GM21576 (cell line): ENCODE measurements around the gene PMM2.
"Not testable (repeated sequence)": the region's sequence is repeated elsewhere in the genome, so short reads cannot be mapped to it uniquely, and the experiment has no call there.

ENCODE experiments used
- ATAC-seq: cut with Tn5 transposase; IDR thresholded peaks from one replicate; pipeline ENCODE4 v1.9.1; 2021; ENCODE audit warnings: mild to moderate bottlenecking, moderate library complexity; ENCODE audit not compliant: unreplicated experiment

Gene PMM2

GRCh38 chr16:8797364-8798173 lies at the start of gene PMM2, which contains the start of gene TMEM186:
Gene PMM2, plus strand, starts transcription at chr16:8797839. Its CDS starts 44 bp downstream, at chr16:8797883.
Gene TMEM186, minus strand, starts transcription at chr16:8797639. Its CDS starts 25 bp downstream, at chr16:8797614.
- peak; percentile 97 for ATAC-seq

DNA sequence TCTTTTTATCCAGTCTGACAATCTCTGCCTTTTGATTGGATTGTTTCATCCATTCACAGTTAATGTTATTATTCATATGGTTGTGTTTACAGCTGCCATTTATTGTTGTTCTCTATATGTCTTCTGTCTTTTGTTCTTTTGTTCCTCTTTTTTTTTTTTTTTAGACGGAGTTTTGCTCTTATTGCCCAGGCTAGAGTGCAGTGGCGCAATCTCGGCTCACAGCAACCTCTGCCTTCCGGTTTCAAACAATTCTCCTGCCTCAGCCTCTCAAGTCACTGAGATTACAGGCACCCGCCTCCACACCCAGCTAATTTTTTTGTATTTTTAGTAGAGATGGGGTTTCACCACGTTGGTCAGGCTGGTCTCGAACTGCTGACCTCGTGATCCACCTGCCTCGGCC lies 48.7 kb upstream of the PMM2 start:
- ATAC-seq, result not testable (repeated sequence)

GRCh38 chr16:8751481-8752311 lies 45.9 kb upstream of the PMM2 start:
- no peak for ATAC-seq

DNA sequence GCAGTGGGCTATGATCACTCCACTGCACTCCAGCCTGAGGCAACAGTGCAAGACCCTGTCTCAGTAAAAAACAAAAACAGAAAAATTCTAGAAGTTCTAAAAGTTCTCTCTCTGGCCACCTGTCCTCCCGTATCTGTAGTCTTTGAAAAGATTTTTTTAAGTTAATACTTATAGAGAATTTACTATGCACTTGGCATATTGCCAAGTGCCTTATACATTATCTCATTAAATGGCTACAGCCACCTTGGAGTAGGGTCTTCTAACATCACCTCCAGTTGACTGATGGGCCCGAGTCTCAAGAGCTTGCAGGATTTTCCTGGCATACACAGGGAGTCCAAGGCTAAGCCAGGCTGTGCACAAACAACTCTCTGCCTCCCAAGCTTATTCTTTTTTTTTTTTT lies 44.9 kb upstream of the PMM2 start:
- no peak for ATAC-seq

DNA sequence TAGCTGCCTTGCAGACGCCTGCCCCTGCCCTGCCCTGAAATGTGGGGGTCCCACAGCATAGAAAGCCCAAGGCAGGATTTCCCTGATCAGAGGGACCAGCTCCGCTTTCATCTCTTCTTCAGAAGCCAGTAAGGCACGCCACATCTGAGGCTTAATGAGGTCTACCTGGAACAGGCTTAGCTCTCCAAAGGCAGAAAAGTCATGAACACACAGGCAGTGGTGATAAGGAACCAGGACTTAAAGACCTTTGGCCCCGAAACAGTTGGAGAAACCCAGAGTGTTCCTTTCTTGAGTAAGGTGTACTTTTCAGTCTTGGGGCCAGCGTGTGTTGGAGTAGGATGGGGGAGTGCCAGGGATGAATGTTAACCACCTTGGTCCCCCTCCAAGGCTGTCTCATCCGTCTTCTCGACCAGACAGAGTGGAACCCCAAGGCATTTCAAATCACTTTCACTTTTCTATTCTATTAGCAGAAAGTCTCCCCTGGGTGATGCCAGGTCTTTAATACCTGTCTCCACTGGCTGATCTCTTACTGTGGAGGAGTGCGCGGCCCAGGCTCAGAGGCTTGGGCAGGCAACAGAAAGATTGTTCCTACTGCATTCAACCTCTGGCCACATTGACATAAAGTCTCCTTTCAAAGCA lies 44.1 kb upstream of the PMM2 start:
- ATAC-seq, result no peak

DNA sequence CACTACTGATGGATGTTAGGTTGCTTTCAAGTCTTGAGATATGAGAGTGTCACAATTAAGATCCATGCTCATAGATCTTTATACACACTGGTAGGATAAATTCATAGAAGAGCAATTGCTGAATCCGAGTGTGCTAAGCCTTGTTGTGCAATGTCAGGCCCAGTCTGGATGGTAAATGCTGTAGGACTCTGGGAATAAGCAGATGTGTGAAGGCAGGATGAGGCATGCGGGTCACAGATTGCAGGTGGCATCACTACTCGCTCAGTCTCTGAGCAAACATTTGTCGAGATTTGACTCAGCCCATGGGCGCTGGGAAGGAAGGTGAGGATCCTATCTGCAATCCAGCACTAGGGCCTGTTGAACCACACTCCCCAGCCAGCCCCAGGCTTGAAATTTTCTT lies 40.9 kb upstream of the PMM2 start:
- no peak for ATAC-seq

DNA sequence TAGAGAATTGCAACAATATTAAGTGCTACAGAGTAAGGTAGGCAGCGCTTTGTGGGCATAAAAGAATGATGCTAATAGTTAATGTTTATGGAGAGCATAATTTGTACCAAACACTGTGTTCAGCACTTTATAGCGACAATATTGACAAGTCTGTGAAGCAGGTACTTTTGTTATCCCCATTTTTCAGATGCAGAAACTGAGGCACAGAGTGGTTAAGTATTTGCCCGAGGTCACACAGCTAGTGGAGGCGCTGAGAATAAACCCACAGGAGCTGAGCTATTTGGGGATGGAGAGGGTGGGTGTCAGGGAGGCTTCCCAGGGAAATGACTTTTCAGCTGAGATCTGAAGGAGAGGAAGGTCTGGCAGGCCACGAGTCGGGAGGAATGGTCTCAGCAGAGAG lies 39.6 kb upstream of the PMM2 start:
- no peak for ATAC-seq

DNA sequence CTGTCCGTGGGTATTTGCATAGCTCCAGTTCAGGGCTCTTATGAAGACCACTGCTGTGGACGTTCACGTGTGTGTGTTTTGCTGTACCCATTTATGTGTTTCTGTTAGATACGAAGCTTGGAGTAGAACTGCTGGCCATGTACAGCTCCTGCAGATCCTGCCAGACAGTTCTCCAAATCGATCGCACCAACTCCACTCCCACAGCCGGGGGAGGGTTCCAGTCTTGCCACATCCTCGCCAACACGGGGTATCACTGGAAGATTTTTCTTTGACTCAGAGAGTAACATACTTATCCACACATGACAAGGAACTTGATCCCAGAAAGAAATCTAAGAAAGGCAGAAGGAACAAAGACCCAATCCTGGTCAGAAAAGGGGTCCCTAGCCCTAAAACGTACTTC lies 37.6 kb upstream of the PMM2 start:
- no peak for ATAC-seq

GRCh38 chr16:8761078-8761477 lies 36.6 kb upstream of the PMM2 start:
- no peak for ATAC-seq

GRCh38 chr16:8762254-8762653 lies 35.4 kb upstream of the PMM2 start:
- no peak for ATAC-seq

DNA sequence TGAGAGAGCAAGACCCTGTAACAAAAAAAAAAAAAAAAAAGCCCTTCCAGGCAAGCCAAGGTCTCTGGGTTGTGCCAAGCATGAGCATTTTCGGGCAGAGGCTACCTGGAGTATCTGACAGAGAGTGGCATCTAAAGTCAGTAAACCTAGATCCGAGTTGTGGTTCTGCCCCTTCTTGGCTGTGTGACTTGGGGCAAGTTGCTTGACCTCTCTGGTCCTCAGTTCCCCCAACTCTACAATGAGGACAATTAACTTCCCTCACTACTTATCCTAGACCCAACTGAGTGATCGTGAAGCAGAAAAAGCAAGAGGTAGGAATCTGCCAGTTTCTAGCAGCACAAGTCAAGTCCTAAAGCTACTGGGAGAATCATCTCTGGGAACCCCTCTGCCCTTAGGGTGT lies 34.6 kb upstream of the PMM2 start:
- ATAC-seq, result no peak

DNA sequence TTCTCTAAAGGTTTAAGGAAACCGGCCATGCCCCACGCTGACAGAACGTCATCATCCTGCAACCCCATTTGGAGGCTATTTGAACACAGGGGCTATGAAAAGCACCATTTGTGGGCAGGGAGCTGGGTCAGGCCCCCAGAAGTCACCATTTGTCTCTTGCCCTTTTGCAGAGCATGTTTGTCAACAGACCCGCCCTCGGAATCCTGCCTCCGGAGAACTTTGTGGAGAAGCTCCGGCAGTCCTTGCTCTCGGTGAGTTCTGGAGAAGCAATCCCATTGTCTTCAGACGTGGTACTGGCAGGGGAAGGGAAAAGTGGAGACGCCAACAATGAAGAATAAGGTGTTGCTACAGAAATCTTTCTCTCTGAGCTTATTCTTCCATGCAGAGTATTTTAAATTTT lies 33.7 kb upstream of the PMM2 start:
- no peak for ATAC-seq

DNA sequence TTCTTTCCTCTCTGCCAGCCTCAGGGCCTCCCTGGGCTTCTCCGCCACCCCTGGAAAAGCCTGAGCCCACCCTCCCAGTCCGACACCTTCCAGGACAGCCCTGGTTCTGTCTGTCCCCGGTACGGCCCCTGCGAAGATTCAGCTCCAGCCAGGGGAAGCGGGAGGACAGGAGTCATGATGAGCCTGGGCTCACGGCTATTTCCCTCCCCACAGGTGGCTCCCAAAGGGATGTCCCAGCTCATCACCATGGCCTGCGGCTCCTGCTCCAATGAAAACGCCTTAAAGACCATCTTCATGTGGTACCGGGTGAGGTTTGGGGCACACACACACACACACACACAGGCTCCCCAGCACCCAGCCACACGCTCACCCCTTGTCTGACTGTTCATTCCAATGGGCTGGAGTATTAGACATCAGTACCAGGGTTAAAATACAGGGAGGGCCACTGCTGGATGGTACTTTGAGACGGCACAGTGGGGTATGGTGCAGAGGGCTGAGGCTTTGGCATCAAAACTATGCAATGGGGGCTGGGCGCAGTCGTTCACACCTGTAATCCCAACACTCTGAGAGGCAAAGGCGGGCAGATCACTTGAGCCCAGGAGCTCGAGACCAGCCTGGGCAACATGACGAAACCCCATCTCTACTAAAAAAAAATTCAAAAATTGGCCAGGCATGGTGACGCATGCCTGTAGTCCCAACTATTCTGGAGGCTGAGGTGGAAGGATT lies 33.0 kb upstream of the PMM2 start:
- no peak for ATAC-seq

- no peak for ATAC-seq
These were observed 30.5 kb upstream of the PMM2 start for GRCh38 chr16:8767176-8767575.

DNA sequence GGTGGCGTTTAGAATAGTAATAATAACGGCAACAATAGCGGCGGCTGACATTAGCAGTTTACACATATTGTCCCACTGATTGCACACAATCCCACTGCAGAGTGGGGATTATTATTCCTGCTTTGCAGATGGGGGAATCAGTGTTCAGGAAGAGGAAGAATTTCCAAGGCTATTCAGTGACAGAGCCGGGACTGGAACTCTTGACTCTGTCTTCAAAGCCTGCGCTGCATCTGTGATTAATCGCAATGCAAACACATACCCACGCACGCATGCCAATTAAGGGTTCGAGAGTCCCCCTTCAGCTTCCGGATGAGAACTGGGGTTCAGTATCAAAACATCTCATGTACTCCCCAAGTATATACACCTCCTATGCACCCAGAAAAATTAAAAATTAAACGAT lies 29.4 kb upstream of the PMM2 start:
- no peak for ATAC-seq

- no peak for ATAC-seq
These were observed 28.9 kb upstream of the PMM2 start for GRCh38 chr16:8768692-8769091.

DNA sequence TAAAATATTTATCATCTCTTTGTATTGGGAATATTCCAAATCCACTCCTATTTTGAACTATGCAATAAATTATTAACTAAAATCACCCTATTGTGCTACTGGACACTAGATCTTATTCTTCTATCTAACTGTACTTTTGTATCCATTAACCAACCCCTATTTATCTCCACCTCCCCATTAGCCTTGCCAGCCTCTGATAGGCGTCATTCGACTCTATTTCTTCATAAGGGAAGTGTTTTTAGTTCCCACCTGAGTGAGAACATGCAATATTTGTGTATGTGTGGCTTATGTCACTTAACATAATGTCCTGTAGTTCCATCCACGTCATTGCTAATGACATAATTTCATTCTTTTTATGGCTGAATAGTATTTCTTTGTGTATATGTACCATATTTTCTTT lies 24.1 kb upstream of the PMM2 start:
- no peak for ATAC-seq

DNA sequence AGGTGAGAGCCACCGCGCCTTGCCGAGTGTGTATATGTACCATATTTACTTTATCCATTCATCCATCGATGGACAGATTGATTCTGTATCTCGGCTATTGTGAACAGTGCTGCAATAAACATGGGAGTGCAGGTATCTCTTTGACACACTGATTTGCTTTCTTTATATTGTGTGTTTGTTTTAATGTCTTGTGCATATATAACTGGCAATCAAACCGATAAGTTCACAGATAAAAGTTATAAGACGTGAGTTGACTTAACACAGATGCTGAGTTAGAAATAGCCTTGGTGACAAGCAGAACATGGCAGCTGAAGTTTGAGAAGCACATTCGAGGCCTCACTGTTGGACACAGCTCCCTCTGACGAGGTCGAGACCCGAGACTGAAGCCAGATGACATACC lies 23.4 kb upstream of the PMM2 start:
- ATAC-seq, result no peak

GRCh38 chr16:8775359-8775758 lies 22.3 kb upstream of the PMM2 start:
- no peak for ATAC-seq

DNA sequence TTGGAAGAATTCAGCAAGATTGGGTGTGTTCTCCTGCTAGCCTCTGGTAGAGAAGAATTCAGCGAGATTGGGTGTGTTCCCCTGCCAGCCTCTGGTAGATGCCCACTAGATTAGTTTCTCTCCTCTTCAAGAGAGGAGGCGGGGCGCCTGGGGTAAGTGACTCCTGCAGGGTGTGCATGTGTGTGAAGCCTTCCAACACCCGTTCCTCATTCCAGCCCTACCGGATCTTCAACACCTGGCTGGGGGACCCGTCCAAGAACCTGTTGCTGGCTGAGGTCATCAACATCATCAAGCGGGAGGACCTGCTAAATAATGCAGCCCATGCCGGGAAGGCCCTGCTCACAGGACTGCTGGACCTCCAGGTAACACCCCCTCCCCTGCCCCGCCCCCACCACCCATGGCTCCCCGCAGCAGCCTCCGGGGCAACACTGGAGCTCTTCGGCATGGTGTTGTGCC lies 21.5 kb upstream of the PMM2 start:
- no peak for ATAC-seq

GRCh38 chr16:8777217-8777616 lies 20.4 kb upstream of the PMM2 start:
- no peak for ATAC-seq
